Endothelial cell of umbilical vein (primary cell): ENCODE data around the gene PAK5. TPM values are rescaled to one million over a fixed set of nuclear protein-coding genes. Genes with fewer than 3 reads are reported as not detected.

ENCODE experiments used
- BruUV-seq: library from RNA; stranded (reverse); fragments of 400-500 nt; replicated peaks from 2 replicates; lab custom pipeline; 2021; lab: Mats Ljungman, UMichigan
- CTCF ChIA-PET: fragments of 300-600, 350-600 bp; sonication (Branson Sonifier 250); formaldehyde crosslinking; loops from one replicate; lab custom pipeline; 2021; ENCODE audit warnings: antibody characterized with exemption, inconsistent platforms; lab: Charles Lee
- POLR2A ChIA-PET: fragments of 300-600, 350-600 bp; sonication (Branson Sonifier 250); formaldehyde crosslinking; loops from one replicate; lab custom pipeline; 2021; ENCODE audit warnings: antibody characterized with exemption, inconsistent platforms; lab: Charles Lee
- DNase-seq: peaks from one replicate; pipeline ENCODE4 v3.0.0-alpha.2; 2011; ENCODE audit warnings: low read depth, low spot score
- FAIRE-seq: peaks from 2 replicates; lab custom pipeline; 2011; peaks lifted over from hg19 to GRCh38; lab: Jason Lieb, UNC
- H2AFZ ChIP-seq: 2 replicates; pipeline ENCODE4 v1.6.0; 2012; ENCODE audit warnings: low read depth, low read length, control low read depth, inconsistent platforms
- H3K27ac ChIP-seq: 2 replicates; pipeline ENCODE4 v1.5.1; 2011; ENCODE audit warnings: low read depth, mild to moderate bottlenecking, control low read depth, low read length, moderate library complexity; ENCODE audit not compliant: insufficient read depth
- H3K27me3 ChIP-seq, 2 experiments: 2 replicates each; pipeline versions ENCODE4 v1.6.0 to v1.6.1; 2011; ENCODE audit warnings: low read length in 2 of 2, mixed read lengths in 1 of 2; ENCODE audit not compliant: control insufficient read depth in 2 of 2, insufficient read depth in 2 of 2
- H3K36me3 ChIP-seq, 2 experiments: 2 replicates in 1 of 2; 3 replicates in 1 of 2; pipeline ENCODE4 v1.5.1; 2011; ENCODE audit warnings: low read length in 2 of 2, mild to moderate bottlenecking in 1 of 2, moderate library complexity in 1 of 2; ENCODE audit not compliant: control insufficient read depth in 2 of 2, insufficient read depth in 2 of 2; ENCODE audit errors: extremely low read depth in 1 of 2
- H3K4me1 ChIP-seq: 3 replicates; pipeline ENCODE4 v1.5.1; 2011; ENCODE audit warnings: mild to moderate bottlenecking, low read length; ENCODE audit not compliant: control insufficient read depth, insufficient read depth; ENCODE audit errors: extremely low read depth
- H3K4me2 ChIP-seq: 2 replicates; pipeline ENCODE4 v1.6.1; 2011; ENCODE audit warnings: low read length, control low read depth, mixed read lengths; ENCODE audit not compliant: insufficient read depth
- H3K4me3 ChIP-seq, 3 experiments: fragments of 200-600 bp in 1 of 3; sonication (generic), shearing (Covaris generic) in 1 of 3; replicated peaks in 1 of 3; 2 replicates each; pipeline ENCODE4 v1.5.1; 2011 to 2016; ENCODE audit warnings: control low read depth in 3 of 3, low read length in 3 of 3, mild to moderate bottlenecking in 2 of 3, inconsistent platforms in 1 of 3, low read depth in 1 of 3, moderate library complexity in 1 of 3; ENCODE audit not compliant: insufficient read depth in 1 of 3
- H3K79me2 ChIP-seq: 2 replicates; pipeline ENCODE4 v1.6.0; 2012; ENCODE audit warnings: low read length, inconsistent platforms; ENCODE audit not compliant: control insufficient read depth, insufficient read depth
- H3K9ac ChIP-seq: replicated peaks from 2 replicates; pipeline ENCODE3; 2011; ENCODE audit warnings: low read length, control low read depth; ENCODE audit not compliant: insufficient read depth; ENCODE audit errors: extremely low read depth
- H3K9me1 ChIP-seq: replicated peaks from 3 replicates; pipeline ENCODE4 v1.6.0; 2011; ENCODE audit warnings: mild to moderate bottlenecking, low read length; ENCODE audit not compliant: control insufficient read depth, insufficient read depth; ENCODE audit errors: extremely low read depth
- H3K9me3 ChIP-seq: replicated peaks from 2 replicates; pipeline ENCODE4 v1.5.1; 2012; ENCODE audit warnings: low read length, inconsistent platforms; ENCODE audit not compliant: control insufficient read depth, insufficient read depth
- H4K20me1 ChIP-seq: replicated peaks from 2 replicates; pipeline ENCODE3; 2011; ENCODE audit warnings: mild to moderate bottlenecking, low read length; ENCODE audit not compliant: control insufficient read depth, insufficient read depth; ENCODE audit errors: extremely low read depth
- EZH2 ChIP-seq: IDR thresholded peaks from 2 replicates; pipeline ENCODE4 v1.6.1; 2012; ENCODE audit warnings: borderline replicate concordance, low read depth, mild to moderate bottlenecking, moderate library complexity, low read length, inconsistent platforms; ENCODE audit not compliant: severe bottlenecking
- FOS ChIP-seq: IDR thresholded peaks from 2 replicates; pipeline ENCODE4 v1.6.1; 2011; ENCODE audit warnings: mild to moderate bottlenecking, low read length, moderate library complexity, borderline replicate concordance; ENCODE audit not compliant: insufficient read depth
- GATA2 ChIP-seq: IDR thresholded peaks from 2 replicates; pipeline ENCODE4 v1.7.0; 2011; ENCODE audit warnings: low read depth, mild to moderate bottlenecking, moderate library complexity, mixed read lengths, low read length; ENCODE audit not compliant: insufficient read length, insufficient read depth
- JUN ChIP-seq: IDR thresholded peaks from 2 replicates; pipeline ENCODE4 v1.6.1; 2011; ENCODE audit warnings: borderline replicate concordance, low read depth; ENCODE audit not compliant: insufficient read length, insufficient read depth
- MAX ChIP-seq: IDR thresholded peaks from 2 replicates; pipeline ENCODE4 v1.6.1; 2011; ENCODE audit not compliant: insufficient read depth, insufficient read length
- MYC ChIP-seq: IDR thresholded peaks from one replicate; pipeline ENCODE4 v1.6.1; 2011; ENCODE audit warnings: mild to moderate bottlenecking, low read depth, low read length
- POLR2A ChIP-seq: IDR thresholded peaks from 2 replicates; pipeline ENCODE4 v1.6.1; 2012; ENCODE audit warnings: low read depth, mild to moderate bottlenecking, control low read depth, low read length
- POLR2AphosphoS5 ChIP-seq: IDR thresholded peaks from 2 replicates; pipeline ENCODE4 v1.6.1; 2012; ENCODE audit warnings: low read depth, mild to moderate bottlenecking, control low read depth, low read length, moderate library complexity; ENCODE audit not compliant: insufficient read depth
- dilution Hi-C: fragments of 300-500 bp; cut with MboI; formaldehyde crosslinking; loops from one replicate; pipeline ENCODE4 v1.15.0; 2019; ENCODE audit warnings: low sequenced_read_pairs; ENCODE audit not compliant: extremely low pct_ligation_motif_present
- intact Hi-C: fragments of 100-400 bp; cut with micrococcal nuclease; formaldehyde crosslinking; loops from one replicate; pipeline ENCODE4 v1.10.0; 2022
- polyA plus RNA-seq, 4 experiments: library from polyadenylated mRNA; depleted of rRNA in 3 of 4; stranded (reverse) in 3 of 4; unstranded in 1 of 4; fragments of >200 nt; gene quantifications; 2 replicates each; pipeline versions ENCODE4 v1.2.1 to v1.2.3, GENCODE V29; 2011 to 2012; ENCODE audit warnings: missing spikeins in 1 of 4
- total RNA-seq: library from RNA; stranded (reverse); gene quantifications from 2 replicates; pipeline ENCODE4 v1.2.3, GENCODE V29; 2021
- TF ChIP-seq, protein P1 (sequence below), 2 donors: IDR thresholded peaks; 1 replicate in 1 of 2; 2 replicates in 1 of 2; pipeline ENCODE4 v1.5.1; 2011; ENCODE audit warnings: low read length in 2 of 2, mild to moderate bottlenecking in 2 of 2, moderate library complexity in 2 of 2, control low read depth in 1 of 2, inconsistent platforms in 1 of 2, low read depth in 1 of 2; ENCODE audit not compliant: insufficient read depth in 1 of 2; ENCODE audit errors: extremely low read depth in 1 of 2

The PAK5 gene
- total and polyA plus RNA-seq, 2 donors (not counting 3 experiments of a cell fraction or from before 2014, with no cell fraction given) = not detected

DNA sequence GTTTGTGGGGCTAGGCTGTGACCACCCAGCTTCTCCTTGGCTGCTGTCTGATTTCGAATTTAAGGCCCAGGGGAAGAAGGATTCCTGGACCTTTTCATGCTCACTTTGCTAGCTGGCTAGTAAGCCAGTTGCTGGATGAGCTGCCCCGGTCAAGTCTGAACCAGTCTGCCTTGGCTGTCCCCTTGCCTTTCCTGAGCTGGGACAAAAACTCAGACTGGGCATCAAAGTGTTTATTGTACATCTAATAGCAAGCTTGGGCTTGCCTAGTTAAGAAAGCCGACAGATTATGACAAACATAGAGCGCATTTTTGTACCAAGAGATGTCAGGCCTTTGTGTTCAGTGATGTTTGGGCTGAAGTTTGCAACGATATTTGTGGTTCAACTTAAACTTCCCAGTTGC is 750 bp upstream of the PAK5 start:
- DNase-seq (no peak), FAIRE-seq (no peak)
- no peaks in the 10 kb centered on the region for H3K79me2 ChIP-seq
- no peaks in the 10 kb centered on the region for H3K9me1 ChIP-seq
- BruUV-seq = no TSS peak
- H3K4me3 ChIP-seq = no peak overlapping the region
- peaks cover 11% of the 10 kb centered on the region in 2 experiments for H3K27me3 ChIP-seq
- H3K27ac ChIP-seq = no peak overlapping the region
- no peak overlapping the region for H3K4me2 ChIP-seq
- dilution Hi-C loops = no loop called here
- no peaks in the 10 kb centered on the region for H4K20me1 ChIP-seq
- H3K36me3 ChIP-seq = no peaks in the 10 kb centered on the region
- TF ChIP-seq EZH2 (no peak), MAX (no peak), FOS (no peak), MYC (no peak), POLR2A (no peak), JUN (no peak), POLR2AphosphoS5 (no peak), GATA2 (no peak)
- TF ChIP-seq, protein P1, sequence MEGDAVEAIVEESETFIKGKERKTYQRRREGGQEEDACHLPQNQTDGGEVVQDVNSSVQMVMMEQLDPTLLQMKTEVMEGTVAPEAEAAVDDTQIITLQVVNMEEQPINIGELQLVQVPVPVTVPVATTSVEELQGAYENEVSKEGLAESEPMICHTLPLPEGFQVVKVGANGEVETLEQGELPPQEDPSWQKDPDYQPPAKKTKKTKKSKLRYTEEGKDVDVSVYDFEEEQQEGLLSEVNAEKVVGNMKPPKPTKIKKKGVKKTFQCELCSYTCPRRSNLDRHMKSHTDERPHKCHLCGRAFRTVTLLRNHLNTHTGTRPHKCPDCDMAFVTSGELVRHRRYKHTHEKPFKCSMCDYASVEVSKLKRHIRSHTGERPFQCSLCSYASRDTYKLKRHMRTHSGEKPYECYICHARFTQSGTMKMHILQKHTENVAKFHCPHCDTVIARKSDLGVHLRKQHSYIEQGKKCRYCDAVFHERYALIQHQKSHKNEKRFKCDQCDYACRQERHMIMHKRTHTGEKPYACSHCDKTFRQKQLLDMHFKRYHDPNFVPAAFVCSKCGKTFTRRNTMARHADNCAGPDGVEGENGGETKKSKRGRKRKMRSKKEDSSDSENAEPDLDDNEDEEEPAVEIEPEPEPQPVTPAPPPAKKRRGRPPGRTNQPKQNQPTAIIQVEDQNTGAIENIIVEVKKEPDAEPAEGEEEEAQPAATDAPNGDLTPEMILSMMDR (IDR thresholded peaks at IDR 0.05; ENCODE audit: extremely low read depth in 1 of 2, insufficient read depth in 1 of 2, low read depth in 1 of 2, low read length in 2 of 2) = no peak
- ChIA-PET CTCF (no interaction called here), POLR2A (no interaction called here)
- no peak overlapping the region for H3K9ac ChIP-seq
- no peaks in the 10 kb centered on the region for H3K4me1 ChIP-seq
- H3K9me3 ChIP-seq = no peaks in the 10 kb centered on the region
- intact Hi-C loops = no loop called here
- H2AFZ ChIP-seq = no peak overlapping the region
